WTC11 (cell line): ENCODE data around the gene GPC5. TPM values are rescaled to one million over a fixed set of nuclear protein-coding genes. Genes with fewer than 3 reads are reported as not detected.

Experiments
- ATAC-seq: fragments of 200-7000 bp; cut with Tn5 transposase; 2 replicates; pipeline ENCODE4 v1.10.0; 2021; ENCODE audit warnings: mild to moderate bottlenecking, moderate library complexity
- CTCF ChIA-PET: fragments of 300-600 bp; sonication (Branson Sonifier 250); formaldehyde crosslinking; loops from one replicate; lab custom pipeline; 2021; ENCODE audit warnings: antibody characterized with exemption; lab: Charles Lee
- POLR2A ChIA-PET: fragments of 350-600 bp; sonication (Branson Sonifier 250); formaldehyde crosslinking; loops from one replicate; lab custom pipeline; 2021; ENCODE audit warnings: antibody characterized with exemption; lab: Charles Lee
- DNase-seq: peaks from one replicate; pipeline ENCODE4 v3.0.0; 2021; ENCODE audit warnings: low spot score
- H3K27ac Mint-ChIP-seq: 2 replicates; pipeline ENCODE4 v1.8.0; 2021; ENCODE audit warnings: mixed read lengths
- H3K27me3 Mint-ChIP-seq: 2 replicates; pipeline ENCODE4 v1.8.0; 2021; ENCODE audit warnings: low read depth, mild to moderate bottlenecking, moderate library complexity, mixed read lengths
- H3K36me3 Mint-ChIP-seq: 2 replicates; pipeline ENCODE4 v1.8.0; 2021; ENCODE audit warnings: mixed read lengths
- H3K4me1 Mint-ChIP-seq: 2 replicates; pipeline ENCODE4 v1.8.0; 2022; ENCODE audit warnings: mixed read lengths
- H3K4me3 Mint-ChIP-seq: 2 replicates; pipeline ENCODE4 v1.8.0; 2021; ENCODE audit warnings: mild to moderate bottlenecking, moderate library complexity, mixed read lengths
- H3K9me3 Mint-ChIP-seq: 2 replicates; pipeline ENCODE4 v1.8.0; 2021; ENCODE audit warnings: mixed read lengths
- CREB1 ChIP-seq: sonication (generic); formaldehyde crosslinking; IDR thresholded peaks from 2 replicates; pipeline ENCODE4 v1.8.0; 2023; ENCODE audit warnings: mild to moderate bottlenecking, missing genetic modification reagents
- EMX1 ChIP-seq: fragments of 250-450 bp; sonication (Bioruptor Pico); IDR thresholded peaks from 2 replicates; pipeline ENCODE4 v1.8.0; 2021; ENCODE audit warnings: mild to moderate bottlenecking
- FOXK1 ChIP-seq: sonication (generic); formaldehyde crosslinking; IDR thresholded peaks from 2 replicates; pipeline ENCODE4 v1.8.0; 2022; ENCODE audit warnings: mild to moderate bottlenecking, moderate library complexity, missing genetic modification reagents
- FOXP1 ChIP-seq: sonication (generic); formaldehyde crosslinking; IDR thresholded peaks from 2 replicates; pipeline ENCODE4 v1.8.0; 2022; ENCODE audit warnings: missing genetic modification reagents, mild to moderate bottlenecking, moderate library complexity, borderline replicate concordance
- NFATC4 ChIP-seq: fragments of 250-450 bp; sonication (Bioruptor Pico); IDR thresholded peaks from 2 replicates; pipeline ENCODE4 v1.9.0; 2021; ENCODE audit warnings: mild to moderate bottlenecking
- NR3C1 ChIP-seq: sonication (generic); formaldehyde crosslinking; conservative IDR thresholded peaks from 2 replicates; pipeline ENCODE4 v1.8.1; 2023; ENCODE audit warnings: low read depth, mild to moderate bottlenecking, missing genetic modification reagents
- OVOL2 ChIP-seq: fragments of 250-450 bp; sonication (Bioruptor Pico); IDR thresholded peaks from 2 replicates; pipeline ENCODE4 v1.9.0; 2021; ENCODE audit warnings: mild to moderate bottlenecking, borderline replicate concordance
- TCF7 ChIP-seq: sonication (generic); formaldehyde crosslinking; IDR thresholded peaks from 2 replicates; pipeline ENCODE4 v1.8.0; 2022; ENCODE audit warnings: mild to moderate bottlenecking, low read depth, missing genetic modification reagents, moderate library complexity
- TEAD4 ChIP-seq: sonication (generic); formaldehyde crosslinking; IDR thresholded peaks from 2 replicates; pipeline ENCODE4 v1.8.0; 2022; ENCODE audit warnings: mild to moderate bottlenecking, missing genetic modification reagents
- ZNF263 ChIP-seq: sonication (generic); formaldehyde crosslinking; IDR thresholded peaks from 2 replicates; pipeline ENCODE4 v1.8.1; 2022; ENCODE audit warnings: low read depth, mild to moderate bottlenecking, moderate library complexity, missing genetic modification reagents
- total RNA-seq: library from RNA; stranded (reverse); gene quantifications from 3 replicates; pipeline ENCODE4 v1.2.3, GENCODE V29; 2021
- TF ChIP-seq, protein P1 (sequence below): sonication (generic); formaldehyde crosslinking; conservative IDR thresholded peaks from 2 replicates; pipeline ENCODE4 v1.8.1; 2023; ENCODE audit warnings: mild to moderate bottlenecking, low read depth, missing genetic modification reagents, moderate library complexity
- TF ChIP-seq, protein P2 (sequence below): sonication (generic); formaldehyde crosslinking; IDR thresholded peaks from 2 replicates; pipeline ENCODE4 v1.8.0; 2023; ENCODE audit warnings: missing genetic modification reagents, mild to moderate bottlenecking, borderline replicate concordance
- TF ChIP-seq, protein P3 (sequence below): sonication (generic); formaldehyde crosslinking; IDR thresholded peaks from 2 replicates; pipeline ENCODE4 v1.8.1; 2022; ENCODE audit warnings: low read depth, mild to moderate bottlenecking, moderate library complexity, missing genetic modification reagents, borderline replicate concordance
- TF ChIP-seq, protein P4 (sequence below): fragments of 250-450 bp; sonication (Bioruptor Pico); IDR thresholded peaks from 2 replicates; pipeline ENCODE4 v1.9.0; 2021; ENCODE audit warnings: mild to moderate bottlenecking
- TF ChIP-seq, protein P5 (sequence below): sonication (generic); formaldehyde crosslinking; IDR thresholded peaks from 2 replicates; pipeline ENCODE4 v1.8.1; 2022; ENCODE audit warnings: missing genetic modification reagents, borderline replicate concordance
- TF ChIP-seq, protein P6 (sequence below): sonication (generic); formaldehyde crosslinking; IDR thresholded peaks from 2 replicates; pipeline ENCODE4 v1.8.1; 2023; ENCODE audit warnings: mild to moderate bottlenecking, moderate library complexity, missing genetic modification reagents
- TF ChIP-seq, protein P7 (sequence below): sonication (generic); formaldehyde crosslinking; IDR thresholded peaks from 2 replicates; pipeline ENCODE4 v1.8.0; 2022; ENCODE audit warnings: mild to moderate bottlenecking, missing genetic modification reagents
- TF ChIP-seq, protein P8 (sequence below): fragments of 200-600 bp; IDR thresholded peaks from 2 replicates; pipeline ENCODE4 v1.8.0; 2022; ENCODE audit warnings: antibody characterized with exemption
- TF ChIP-seq, protein P9 (sequence below): fragments of 250-450 bp; sonication (Bioruptor Pico); IDR thresholded peaks from 2 replicates; pipeline ENCODE4 v1.8.0; 2021; ENCODE audit warnings: mild to moderate bottlenecking

The GPC5 gene
- total RNA-seq, 1 experiment from 2014 or later = 0.46 TPM

DNA sequence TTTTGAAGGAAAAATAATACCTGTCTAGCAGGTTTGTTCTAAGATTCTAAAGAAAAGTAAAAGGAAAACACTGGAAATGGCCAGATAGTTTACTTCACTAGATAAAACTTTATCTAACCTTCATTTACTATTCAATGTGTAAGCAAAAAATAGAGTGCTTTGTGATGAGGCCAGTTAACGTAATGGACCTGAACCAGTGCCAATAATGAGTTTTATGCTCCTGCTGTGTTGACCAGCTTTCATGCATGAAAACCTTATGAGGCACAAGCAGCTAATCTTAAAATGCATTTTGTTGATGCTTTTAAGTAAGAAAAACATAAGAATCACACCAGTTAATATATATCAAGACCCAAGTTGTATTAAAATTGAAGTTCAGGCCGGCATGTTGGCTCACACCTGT lies 1211.0 kb downstream of the GPC5 start (continued):
- TF ChIP-seq NR3C1 = no peak
- TF ChIP-seq, protein P1, sequence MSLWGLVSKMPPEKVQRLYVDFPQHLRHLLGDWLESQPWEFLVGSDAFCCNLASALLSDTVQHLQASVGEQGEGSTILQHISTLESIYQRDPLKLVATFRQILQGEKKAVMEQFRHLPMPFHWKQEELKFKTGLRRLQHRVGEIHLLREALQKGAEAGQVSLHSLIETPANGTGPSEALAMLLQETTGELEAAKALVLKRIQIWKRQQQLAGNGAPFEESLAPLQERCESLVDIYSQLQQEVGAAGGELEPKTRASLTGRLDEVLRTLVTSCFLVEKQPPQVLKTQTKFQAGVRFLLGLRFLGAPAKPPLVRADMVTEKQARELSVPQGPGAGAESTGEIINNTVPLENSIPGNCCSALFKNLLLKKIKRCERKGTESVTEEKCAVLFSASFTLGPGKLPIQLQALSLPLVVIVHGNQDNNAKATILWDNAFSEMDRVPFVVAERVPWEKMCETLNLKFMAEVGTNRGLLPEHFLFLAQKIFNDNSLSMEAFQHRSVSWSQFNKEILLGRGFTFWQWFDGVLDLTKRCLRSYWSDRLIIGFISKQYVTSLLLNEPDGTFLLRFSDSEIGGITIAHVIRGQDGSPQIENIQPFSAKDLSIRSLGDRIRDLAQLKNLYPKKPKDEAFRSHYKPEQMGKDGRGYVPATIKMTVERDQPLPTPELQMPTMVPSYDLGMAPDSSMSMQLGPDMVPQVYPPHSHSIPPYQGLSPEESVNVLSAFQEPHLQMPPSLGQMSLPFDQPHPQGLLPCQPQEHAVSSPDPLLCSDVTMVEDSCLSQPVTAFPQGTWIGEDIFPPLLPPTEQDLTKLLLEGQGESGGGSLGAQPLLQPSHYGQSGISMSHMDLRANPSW (CRISPR knock-in tag) = no peak
- TF ChIP-seq, all 79 proteins: peak for 0

DNA sequence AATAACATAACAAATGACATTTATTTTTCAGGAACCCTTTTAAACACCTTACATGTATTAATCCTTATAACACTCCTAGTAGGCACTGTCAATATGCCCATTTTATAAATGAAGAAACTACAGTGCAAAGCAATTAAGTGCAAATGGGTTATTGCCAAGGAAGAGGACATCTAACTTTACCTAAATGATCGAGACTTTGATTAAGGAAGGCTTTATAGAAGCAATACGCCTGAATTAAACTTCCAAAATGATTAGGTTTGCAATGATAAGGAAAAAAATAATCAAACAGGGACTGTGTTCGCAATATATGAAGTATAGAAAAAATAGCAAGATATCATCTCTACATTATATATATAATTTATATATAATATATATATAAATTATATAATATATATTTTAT lies 1214.5 kb downstream of the GPC5 start:
- Mint-ChIP-seq H3K36me3 (no peaks in the 10 kb centered on the region), H3K27me3 (no peaks in the 10 kb centered on the region), H3K27ac (no peak overlapping the region), H3K4me3 (no peak overlapping the region), H3K4me1 (peaks cover 3% of the 10 kb centered on the region; the same call in 1 of the 2 replicates), H3K9me3 (no peaks in the 10 kb centered on the region)
- ATAC-seq (no peak), DNase-seq (no peak)
- POLR2A ChIA-PET = no interaction called here
- CTCF ChIA-PET = no interaction called here
- TF ChIP-seq, protein P2, sequence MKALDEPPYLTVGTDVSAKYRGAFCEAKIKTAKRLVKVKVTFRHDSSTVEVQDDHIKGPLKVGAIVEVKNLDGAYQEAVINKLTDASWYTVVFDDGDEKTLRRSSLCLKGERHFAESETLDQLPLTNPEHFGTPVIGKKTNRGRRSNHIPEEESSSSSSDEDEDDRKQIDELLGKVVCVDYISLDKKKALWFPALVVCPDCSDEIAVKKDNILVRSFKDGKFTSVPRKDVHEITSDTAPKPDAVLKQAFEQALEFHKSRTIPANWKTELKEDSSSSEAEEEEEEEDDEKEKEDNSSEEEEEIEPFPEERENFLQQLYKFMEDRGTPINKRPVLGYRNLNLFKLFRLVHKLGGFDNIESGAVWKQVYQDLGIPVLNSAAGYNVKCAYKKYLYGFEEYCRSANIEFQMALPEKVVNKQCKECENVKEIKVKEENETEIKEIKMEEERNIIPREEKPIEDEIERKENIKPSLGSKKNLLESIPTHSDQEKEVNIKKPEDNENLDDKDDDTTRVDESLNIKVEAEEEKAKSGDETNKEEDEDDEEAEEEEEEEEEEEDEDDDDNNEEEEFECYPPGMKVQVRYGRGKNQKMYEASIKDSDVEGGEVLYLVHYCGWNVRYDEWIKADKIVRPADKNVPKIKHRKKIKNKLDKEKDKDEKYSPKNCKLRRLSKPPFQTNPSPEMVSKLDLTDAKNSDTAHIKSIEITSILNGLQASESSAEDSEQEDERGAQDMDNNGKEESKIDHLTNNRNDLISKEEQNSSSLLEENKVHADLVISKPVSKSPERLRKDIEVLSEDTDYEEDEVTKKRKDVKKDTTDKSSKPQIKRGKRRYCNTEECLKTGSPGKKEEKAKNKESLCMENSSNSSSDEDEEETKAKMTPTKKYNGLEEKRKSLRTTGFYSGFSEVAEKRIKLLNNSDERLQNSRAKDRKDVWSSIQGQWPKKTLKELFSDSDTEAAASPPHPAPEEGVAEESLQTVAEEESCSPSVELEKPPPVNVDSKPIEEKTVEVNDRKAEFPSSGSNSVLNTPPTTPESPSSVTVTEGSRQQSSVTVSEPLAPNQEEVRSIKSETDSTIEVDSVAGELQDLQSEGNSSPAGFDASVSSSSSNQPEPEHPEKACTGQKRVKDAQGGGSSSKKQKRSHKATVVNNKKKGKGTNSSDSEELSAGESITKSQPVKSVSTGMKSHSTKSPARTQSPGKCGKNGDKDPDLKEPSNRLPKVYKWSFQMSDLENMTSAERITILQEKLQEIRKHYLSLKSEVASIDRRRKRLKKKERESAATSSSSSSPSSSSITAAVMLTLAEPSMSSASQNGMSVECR (CRISPR knock-in tag) = no peak
- TF ChIP-seq TCF7 = no peak
- no peak for TF ChIP-seq NFATC4 (CRISPR knock-in tag)
- TF ChIP-seq, protein P3, sequence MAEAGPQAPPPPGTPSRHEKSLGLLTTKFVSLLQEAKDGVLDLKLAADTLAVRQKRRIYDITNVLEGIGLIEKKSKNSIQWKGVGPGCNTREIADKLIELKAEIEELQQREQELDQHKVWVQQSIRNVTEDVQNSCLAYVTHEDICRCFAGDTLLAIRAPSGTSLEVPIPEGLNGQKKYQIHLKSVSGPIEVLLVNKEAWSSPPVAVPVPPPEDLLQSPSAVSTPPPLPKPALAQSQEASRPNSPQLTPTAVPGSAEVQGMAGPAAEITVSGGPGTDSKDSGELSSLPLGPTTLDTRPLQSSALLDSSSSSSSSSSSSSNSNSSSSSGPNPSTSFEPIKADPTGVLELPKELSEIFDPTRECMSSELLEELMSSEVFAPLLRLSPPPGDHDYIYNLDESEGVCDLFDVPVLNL = no peak
- TF ChIP-seq FOXP1 (CRISPR knock-in tag) = no peak
- TF ChIP-seq, protein P4, sequence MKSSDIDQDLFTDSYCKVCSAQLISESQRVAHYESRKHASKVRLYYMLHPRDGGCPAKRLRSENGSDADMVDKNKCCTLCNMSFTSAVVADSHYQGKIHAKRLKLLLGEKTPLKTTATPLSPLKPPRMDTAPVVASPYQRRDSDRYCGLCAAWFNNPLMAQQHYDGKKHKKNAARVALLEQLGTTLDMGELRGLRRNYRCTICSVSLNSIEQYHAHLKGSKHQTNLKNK = no peak
- TF ChIP-seq OVOL2 (CRISPR knock-in tag) = no peak
- TF ChIP-seq FOXK1 (CRISPR knock-in tag) = no peak
- TF ChIP-seq, protein P5, sequence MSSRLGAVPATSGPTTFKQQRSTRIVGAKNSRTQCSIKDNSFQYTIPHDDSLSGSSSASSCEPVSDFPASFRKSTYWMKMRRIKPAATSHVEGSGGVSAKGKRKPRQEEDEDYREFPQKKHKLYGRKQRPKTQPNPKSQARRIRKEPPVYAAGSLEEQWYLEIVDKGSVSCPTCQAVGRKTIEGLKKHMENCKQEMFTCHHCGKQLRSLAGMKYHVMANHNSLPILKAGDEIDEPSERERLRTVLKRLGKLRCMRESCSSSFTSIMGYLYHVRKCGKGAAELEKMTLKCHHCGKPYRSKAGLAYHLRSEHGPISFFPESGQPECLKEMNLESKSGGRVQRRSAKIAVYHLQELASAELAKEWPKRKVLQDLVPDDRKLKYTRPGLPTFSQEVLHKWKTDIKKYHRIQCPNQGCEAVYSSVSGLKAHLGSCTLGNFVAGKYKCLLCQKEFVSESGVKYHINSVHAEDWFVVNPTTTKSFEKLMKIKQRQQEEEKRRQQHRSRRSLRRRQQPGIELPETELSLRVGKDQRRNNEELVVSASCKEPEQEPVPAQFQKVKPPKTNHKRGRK (CRISPR knock-in tag) = no peak
- TF ChIP-seq ZNF263 (CRISPR knock-in tag) = no peak
- no peak for TF ChIP-seq EMX1
- no peak for TF ChIP-seq TEAD4

DNA sequence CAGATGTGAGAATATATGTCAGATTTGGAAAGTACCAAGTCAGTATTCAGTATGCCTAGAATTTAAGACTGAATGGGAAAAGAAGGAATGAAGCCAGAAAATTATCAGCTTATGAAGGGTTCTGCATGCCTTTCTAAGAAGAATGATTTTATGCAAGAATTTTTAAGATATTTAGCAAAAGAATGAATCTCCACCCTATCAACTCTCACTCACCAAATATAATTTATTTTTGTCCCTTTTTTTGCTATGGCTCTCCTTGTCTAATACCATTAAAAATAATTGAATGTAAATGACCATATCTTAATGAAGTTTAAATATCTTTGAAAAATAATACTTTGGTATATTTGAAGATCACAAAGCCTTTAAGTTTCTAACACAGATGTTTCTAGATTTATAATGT lies 1215.5 kb downstream of the GPC5 start:
- Mint-ChIP-seq H3K4me3 (no peak overlapping the region), H3K36me3 (no peaks in the 10 kb centered on the region), H3K27me3 (no peaks in the 10 kb centered on the region), H3K9me3 (no peaks in the 10 kb centered on the region), H3K27ac (no peak overlapping the region), H3K4me1 (peaks cover 9% of the 10 kb centered on the region)
- DNase-seq (no peak), ATAC-seq (no peak)
- POLR2A ChIA-PET = no interaction called here
- CTCF ChIA-PET = no interaction called here
- TF ChIP-seq, protein P6, sequence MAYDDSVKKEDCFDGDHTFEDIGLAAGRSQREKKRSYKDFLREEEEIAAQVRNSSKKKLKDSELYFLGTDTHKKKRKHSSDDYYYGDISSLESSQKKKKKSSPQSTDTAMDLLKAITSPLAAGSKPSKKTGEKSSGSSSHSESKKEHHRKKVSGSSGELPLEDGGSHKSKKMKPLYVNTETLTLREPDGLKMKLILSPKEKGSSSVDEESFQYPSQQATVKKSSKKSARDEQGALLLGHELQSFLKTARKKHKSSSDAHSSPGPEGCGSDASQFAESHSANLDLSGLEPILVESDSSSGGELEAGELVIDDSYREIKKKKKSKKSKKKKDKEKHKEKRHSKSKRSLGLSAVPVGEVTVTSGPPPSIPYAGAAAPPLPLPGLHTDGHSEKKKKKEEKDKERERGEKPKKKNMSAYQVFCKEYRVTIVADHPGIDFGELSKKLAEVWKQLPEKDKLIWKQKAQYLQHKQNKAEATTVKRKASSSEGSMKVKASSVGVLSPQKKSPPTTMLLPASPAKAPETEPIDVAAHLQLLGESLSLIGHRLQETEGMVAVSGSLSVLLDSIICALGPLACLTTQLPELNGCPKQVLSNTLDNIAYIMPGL = no peak
- TF ChIP-seq, protein P7, sequence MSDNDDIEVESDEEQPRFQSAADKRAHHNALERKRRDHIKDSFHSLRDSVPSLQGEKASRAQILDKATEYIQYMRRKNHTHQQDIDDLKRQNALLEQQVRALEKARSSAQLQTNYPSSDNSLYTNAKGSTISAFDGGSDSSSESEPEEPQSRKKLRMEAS (CRISPR knock-in tag) = no peak
- TF ChIP-seq, protein P8, sequence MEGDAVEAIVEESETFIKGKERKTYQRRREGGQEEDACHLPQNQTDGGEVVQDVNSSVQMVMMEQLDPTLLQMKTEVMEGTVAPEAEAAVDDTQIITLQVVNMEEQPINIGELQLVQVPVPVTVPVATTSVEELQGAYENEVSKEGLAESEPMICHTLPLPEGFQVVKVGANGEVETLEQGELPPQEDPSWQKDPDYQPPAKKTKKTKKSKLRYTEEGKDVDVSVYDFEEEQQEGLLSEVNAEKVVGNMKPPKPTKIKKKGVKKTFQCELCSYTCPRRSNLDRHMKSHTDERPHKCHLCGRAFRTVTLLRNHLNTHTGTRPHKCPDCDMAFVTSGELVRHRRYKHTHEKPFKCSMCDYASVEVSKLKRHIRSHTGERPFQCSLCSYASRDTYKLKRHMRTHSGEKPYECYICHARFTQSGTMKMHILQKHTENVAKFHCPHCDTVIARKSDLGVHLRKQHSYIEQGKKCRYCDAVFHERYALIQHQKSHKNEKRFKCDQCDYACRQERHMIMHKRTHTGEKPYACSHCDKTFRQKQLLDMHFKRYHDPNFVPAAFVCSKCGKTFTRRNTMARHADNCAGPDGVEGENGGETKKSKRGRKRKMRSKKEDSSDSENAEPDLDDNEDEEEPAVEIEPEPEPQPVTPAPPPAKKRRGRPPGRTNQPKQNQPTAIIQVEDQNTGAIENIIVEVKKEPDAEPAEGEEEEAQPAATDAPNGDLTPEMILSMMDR = no peak
- no peak for TF ChIP-seq CREB1 (CRISPR knock-in tag)
- TF ChIP-seq, protein P9, sequence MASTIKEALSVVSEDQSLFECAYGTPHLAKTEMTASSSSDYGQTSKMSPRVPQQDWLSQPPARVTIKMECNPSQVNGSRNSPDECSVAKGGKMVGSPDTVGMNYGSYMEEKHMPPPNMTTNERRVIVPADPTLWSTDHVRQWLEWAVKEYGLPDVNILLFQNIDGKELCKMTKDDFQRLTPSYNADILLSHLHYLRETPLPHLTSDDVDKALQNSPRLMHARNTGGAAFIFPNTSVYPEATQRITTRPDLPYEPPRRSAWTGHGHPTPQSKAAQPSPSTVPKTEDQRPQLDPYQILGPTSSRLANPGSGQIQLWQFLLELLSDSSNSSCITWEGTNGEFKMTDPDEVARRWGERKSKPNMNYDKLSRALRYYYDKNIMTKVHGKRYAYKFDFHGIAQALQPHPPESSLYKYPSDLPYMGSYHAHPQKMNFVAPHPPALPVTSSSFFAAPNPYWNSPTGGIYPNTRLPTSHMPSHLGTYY (CRISPR knock-in tag) = no peak
